BLaER1 (cell line): ENCODE data around the gene NPAS3.

Experiments
- H3K27ac ChIP-seq: shearing (Covaris generic); formaldehyde crosslinking; 2 replicates; pipeline ENCODE4 v1.8.1; 2022
- H3K27me3 ChIP-seq: shearing (Covaris generic); formaldehyde crosslinking; 2 replicates; pipeline ENCODE4 v1.8.1; 2022
- H3K36me3 ChIP-seq: shearing (Covaris generic); formaldehyde crosslinking; 2 replicates; pipeline ENCODE4 v1.8.1; 2022
- H3K4me1 ChIP-seq: shearing (Covaris generic); formaldehyde crosslinking; 2 replicates; pipeline ENCODE4 v1.8.1; 2022
- H3K4me2 ChIP-seq: shearing (Covaris generic); formaldehyde crosslinking; 2 replicates; pipeline ENCODE4 v1.8.1; 2022
- H3K4me3 ChIP-seq: shearing (Covaris generic); formaldehyde crosslinking; 2 replicates; pipeline ENCODE4 v1.8.1; 2022
- H3K9ac ChIP-seq: shearing (Covaris generic); formaldehyde crosslinking; 2 replicates; pipeline ENCODE4 v1.8.1; 2022
- H3K9me3 ChIP-seq: shearing (Covaris generic); formaldehyde crosslinking; 2 replicates; pipeline ENCODE4 v1.8.1; 2022
- H4K20me1 ChIP-seq: shearing (Covaris generic); formaldehyde crosslinking; 2 replicates; pipeline ENCODE4 v1.8.1; 2022
- Cebpa-rat ChIP-seq: shearing (Covaris generic); IDR thresholded peaks from 2 replicates; pipeline ENCODE4 v1.8.1; 2022

The NPAS3 gene

DNA sequence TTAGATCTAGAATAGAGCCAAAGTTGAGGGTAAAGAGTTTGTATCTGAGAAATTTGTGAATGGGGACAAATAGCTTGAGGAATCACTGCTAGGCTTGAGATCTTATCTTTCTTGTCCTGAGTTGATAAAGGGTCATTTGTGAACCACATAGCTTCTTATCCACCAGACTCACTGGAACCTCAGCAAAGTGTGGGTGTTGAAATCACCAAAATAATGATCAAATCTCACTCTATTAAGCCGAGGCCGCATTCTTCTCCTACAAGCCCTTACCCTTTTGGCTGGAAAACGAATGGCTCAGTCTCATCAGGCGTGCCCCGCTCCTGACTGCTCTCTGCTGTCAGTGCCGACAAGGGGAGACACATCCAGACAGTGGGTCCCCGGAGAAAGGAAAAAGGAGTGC is 771.6 kb downstream of the NPAS3 start:
- Histone ChIP-seq H4K20me1 (no peaks in the 10 kb centered on the region), H3K9ac (no peak overlapping the region), H3K9me3 (no peaks in the 10 kb centered on the region), H3K36me3 (no peaks in the 10 kb centered on the region), H3K4me3 (no peak overlapping the region), H3K4me1 (no peaks in the 10 kb centered on the region), H3K27ac (no peak overlapping the region), H3K27me3 (no peaks in the 10 kb centered on the region), H3K4me2 (no peak overlapping the region)
- TF ChIP-seq Cebpa-rat = no peak

DNA sequence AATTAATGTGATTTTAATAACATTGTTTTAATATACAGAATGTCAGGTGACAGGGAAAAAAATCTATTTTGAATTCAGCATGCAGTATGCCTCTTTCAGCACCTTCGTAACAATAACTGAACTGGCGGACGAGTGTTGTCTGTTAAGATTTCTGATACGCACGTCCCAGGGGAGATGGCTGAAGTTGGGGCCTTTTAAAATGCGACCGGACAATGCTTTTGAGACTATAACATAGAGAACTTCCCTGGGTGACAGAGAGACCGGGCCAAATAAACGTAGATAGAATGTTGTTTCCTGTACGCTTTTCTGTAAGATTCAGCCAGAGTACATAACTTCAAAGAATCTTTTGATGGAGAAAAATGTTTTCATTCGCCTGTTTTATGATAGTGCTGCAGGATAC is 772.5 kb downstream of the NPAS3 start:
- Histone ChIP-seq H3K4me3 (no peak overlapping the region), H3K9me3 (no peaks in the 10 kb centered on the region), H3K4me1 (no peaks in the 10 kb centered on the region), H3K27me3 (no peaks in the 10 kb centered on the region), H3K9ac (no peak overlapping the region), H4K20me1 (no peaks in the 10 kb centered on the region), H3K27ac (no peak overlapping the region), H3K4me2 (no peak overlapping the region), H3K36me3 (no peaks in the 10 kb centered on the region)
- TF ChIP-seq Cebpa-rat = no peak

DNA sequence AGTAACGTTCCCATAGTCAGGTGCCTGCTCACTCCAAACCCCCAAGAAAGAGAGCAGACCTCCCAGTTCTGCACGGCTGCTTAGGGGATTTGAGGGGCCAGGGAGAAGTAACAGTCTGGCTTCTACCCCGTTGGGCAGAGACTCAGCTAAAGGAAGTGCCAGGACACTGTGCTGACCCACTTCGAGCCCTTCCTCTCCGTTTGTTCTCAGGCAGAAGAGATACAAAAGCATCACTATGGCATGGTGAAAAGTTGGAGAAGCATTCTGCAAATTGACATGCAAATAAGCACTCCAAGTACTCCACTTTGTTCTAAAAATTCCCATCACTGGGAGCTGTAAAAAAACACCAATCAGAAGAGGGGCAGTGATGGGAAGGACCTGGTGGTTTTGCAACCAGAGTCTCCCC is 773.1 kb downstream of the NPAS3 start:
- Histone ChIP-seq H3K27ac (no peak overlapping the region), H3K4me3 (no peak overlapping the region), H3K36me3 (no peaks in the 10 kb centered on the region), H3K9ac (no peak overlapping the region), H3K4me2 (no peak overlapping the region), H3K27me3 (no peaks in the 10 kb centered on the region), H3K9me3 (no peaks in the 10 kb centered on the region), H3K4me1 (no peaks in the 10 kb centered on the region), H4K20me1 (no peaks in the 10 kb centered on the region)
- TF ChIP-seq Cebpa-rat = no peak

DNA sequence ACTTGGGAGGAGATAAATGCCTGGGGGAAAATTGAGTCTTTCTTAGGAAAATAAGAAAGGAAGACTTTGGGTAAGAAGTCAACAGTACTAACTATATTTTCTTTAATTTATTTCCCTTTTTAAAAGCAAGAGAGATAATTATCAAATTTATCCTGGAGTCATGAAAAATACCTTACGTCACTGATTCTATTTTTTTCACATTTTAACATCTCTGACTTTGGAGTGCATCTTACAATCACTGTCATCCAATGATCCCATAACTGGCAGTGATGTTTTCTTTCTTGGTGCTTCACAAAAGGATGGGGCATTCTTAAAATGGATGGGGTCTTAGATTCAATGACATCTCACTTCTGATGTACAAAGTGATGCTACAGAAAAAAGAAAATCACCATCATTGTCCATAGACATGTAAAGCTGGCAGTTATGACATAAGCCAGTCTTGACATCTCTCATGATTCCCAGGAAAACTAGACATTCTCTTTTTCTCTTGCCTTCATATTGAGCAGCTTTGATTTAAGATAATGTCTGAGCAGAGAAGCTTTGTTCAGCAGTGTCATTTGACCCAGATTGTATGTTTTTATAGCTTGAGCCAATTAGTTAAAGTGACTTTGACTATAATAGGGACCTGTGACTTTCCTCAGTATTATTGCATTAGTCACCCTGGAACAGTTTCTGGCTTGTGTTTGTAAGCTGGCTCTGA is 776.0 kb downstream of the NPAS3 start:
- Histone ChIP-seq H3K4me1 (no peaks in the 10 kb centered on the region), H3K4me2 (no peak overlapping the region), H3K4me3 (no peak overlapping the region), H3K27me3 (no peaks in the 10 kb centered on the region), H4K20me1 (no peaks in the 10 kb centered on the region), H3K36me3 (no peaks in the 10 kb centered on the region), H3K27ac (no peak overlapping the region), H3K9ac (no peak overlapping the region), H3K9me3 (no peaks in the 10 kb centered on the region)
- TF ChIP-seq Cebpa-rat = no peak

DNA sequence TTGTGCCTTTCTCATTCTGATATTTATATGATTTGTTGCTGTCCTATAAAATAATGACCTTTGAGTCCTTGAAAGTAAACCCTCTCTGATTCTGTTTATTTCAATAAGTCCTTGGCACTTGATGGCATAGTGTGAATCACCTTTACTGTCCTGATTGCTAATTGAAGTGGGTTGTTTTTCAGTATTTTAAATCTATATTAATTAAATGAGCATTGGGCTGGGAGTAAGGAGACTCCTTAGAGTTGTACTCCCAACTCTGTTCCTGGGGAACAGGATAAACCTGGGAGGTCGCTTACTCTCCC is 776.5 kb downstream of the NPAS3 start:
- no peaks in the 10 kb centered on the region for H4K20me1 ChIP-seq
- no peak overlapping the region for H3K4me3 ChIP-seq
- H3K27me3 ChIP-seq = no peaks in the 10 kb centered on the region
- H3K4me1 ChIP-seq = no peaks in the 10 kb centered on the region
- TF ChIP-seq Cebpa-rat = no peak
- H3K36me3 ChIP-seq = no peaks in the 10 kb centered on the region
- H3K27ac ChIP-seq = no peak overlapping the region
- H3K4me2 ChIP-seq = no peak overlapping the region
- H3K9me3 ChIP-seq = no peaks in the 10 kb centered on the region
- H3K9ac ChIP-seq = no peak overlapping the region

DNA sequence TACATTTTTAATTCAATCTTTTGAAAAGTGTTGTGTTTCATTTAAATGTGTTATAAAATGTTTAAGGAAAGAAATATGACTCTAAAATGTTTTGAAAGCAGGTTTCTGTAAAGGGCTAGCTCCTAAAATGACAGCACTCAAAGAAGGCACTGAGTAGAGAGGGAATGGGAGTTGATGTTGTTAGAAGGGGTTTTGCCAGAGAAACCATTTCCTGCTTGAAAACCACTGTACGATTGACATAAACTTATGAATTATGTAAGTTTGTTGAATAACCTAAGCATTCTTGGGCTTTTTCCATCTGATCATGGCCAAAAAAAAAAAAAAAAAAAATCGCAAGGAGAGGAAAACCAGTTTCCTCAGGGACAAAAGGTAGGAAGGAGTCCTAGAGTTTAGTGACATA is 778.2 kb downstream of the NPAS3 start:
- Histone ChIP-seq H3K27me3 (no peaks in the 10 kb centered on the region), H3K36me3 (no peaks in the 10 kb centered on the region)
- no peak for TF ChIP-seq Cebpa-rat

DNA sequence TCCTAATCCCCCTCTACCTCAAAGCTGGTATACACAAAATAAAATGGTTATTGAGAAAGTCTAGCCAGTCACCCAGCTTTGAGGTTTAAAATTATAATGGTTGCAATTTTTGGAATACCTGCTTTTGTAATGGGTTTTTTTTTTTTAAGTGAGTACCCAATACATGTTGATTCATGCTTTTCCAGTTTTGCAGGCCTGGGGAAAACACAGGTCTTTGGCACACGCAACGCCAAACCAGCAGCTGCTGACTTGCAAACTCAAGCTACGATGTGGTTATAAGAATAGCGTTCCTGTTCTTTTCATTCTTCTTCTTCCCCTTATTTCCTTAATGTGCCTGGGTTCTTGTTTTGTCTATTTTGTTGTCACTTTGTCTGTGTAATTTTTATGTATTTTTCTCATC is 779.2 kb downstream of the NPAS3 start:
- Histone ChIP-seq H3K9me3 (no peaks in the 10 kb centered on the region), H3K9ac (no peak overlapping the region), H4K20me1 (no peaks in the 10 kb centered on the region), H3K27ac (no peak overlapping the region), H3K36me3 (no peaks in the 10 kb centered on the region), H3K4me2 (no peak overlapping the region), H3K4me1 (no peaks in the 10 kb centered on the region), H3K4me3 (no peak overlapping the region), H3K27me3 (no peaks in the 10 kb centered on the region)
- no peak for TF ChIP-seq Cebpa-rat

More for the DNA sequence above, 778.2 kb downstream of the NPAS3 start:
- no peak overlapping the region for H3K9ac ChIP-seq
- no peak overlapping the region for H3K4me3 ChIP-seq
- H3K4me2 ChIP-seq = no peak overlapping the region
- H3K9me3 ChIP-seq = no peaks in the 10 kb centered on the region
- H3K27ac ChIP-seq = no peak overlapping the region
- no peaks in the 10 kb centered on the region for H4K20me1 ChIP-seq
- no peaks in the 10 kb centered on the region for H3K4me1 ChIP-seq

DNA sequence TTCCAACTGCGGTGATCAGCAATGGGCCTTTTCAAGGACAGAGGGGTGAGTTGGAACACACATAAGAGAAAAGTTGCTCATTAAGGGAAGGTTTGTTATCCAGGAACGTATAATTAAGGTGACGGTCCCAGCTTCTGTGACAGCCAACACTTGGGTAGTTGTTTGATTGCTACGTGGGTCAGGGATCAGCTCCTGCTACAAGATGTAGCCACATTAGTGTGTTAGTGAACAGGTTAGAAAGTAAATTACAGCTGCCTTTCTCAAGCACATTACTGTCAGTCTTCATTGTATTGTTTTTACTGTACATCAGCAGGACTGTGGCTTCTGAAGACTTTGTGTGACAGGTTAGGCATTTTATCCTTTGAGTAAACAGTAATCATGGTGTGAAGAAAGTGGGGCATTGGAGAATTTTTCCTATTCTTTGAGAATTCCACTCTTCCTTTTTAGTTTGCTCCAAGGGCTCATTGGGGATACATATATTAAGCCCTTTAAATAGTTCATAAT is 781.7 kb downstream of the NPAS3 start:
- TF ChIP-seq Cebpa-rat = no peak
- H3K27me3 ChIP-seq = no peaks in the 10 kb centered on the region

DNA sequence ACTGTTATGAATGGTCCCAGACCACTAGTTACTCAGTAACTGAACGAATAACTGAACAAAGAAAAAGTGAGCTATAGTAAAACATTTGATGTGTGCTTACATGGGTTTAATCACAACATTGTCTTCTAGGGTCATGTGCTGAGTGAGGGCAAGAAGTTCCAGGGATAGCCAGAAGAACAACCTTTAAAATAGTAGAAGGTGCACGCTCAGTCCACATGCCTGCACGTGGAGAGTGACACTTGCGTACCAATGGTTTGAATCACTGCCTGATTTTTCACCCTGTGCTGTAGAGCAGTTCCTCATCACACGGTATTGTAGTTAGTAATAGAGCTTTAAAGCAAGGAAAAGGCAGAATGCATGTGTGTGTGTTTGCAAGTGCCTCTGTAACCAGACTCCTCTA is 788.0 kb downstream of the NPAS3 start:
- no peak overlapping the region for H3K4me2 ChIP-seq
- H3K27me3 ChIP-seq = no peaks in the 10 kb centered on the region
- no peaks in the 10 kb centered on the region for H3K9me3 ChIP-seq
- H4K20me1 ChIP-seq = no peaks in the 10 kb centered on the region
- no peaks in the 10 kb centered on the region for H3K4me1 ChIP-seq
- H3K27ac ChIP-seq = no peak overlapping the region
- no peaks in the 10 kb centered on the region for H3K36me3 ChIP-seq
- no peak for TF ChIP-seq Cebpa-rat
- no peak overlapping the region for H3K9ac ChIP-seq
- H3K4me3 ChIP-seq = no peak overlapping the region

More for the DNA sequence above, 781.7 kb downstream of the NPAS3 start:
- Histone ChIP-seq H4K20me1 (no peaks in the 10 kb centered on the region), H3K4me2 (no peak overlapping the region), H3K36me3 (no peaks in the 10 kb centered on the region), H3K4me3 (no peak overlapping the region), H3K9ac (no peak overlapping the region), H3K27ac (no peak overlapping the region), H3K9me3 (no peaks in the 10 kb centered on the region), H3K4me1 (no peaks in the 10 kb centered on the region)

DNA sequence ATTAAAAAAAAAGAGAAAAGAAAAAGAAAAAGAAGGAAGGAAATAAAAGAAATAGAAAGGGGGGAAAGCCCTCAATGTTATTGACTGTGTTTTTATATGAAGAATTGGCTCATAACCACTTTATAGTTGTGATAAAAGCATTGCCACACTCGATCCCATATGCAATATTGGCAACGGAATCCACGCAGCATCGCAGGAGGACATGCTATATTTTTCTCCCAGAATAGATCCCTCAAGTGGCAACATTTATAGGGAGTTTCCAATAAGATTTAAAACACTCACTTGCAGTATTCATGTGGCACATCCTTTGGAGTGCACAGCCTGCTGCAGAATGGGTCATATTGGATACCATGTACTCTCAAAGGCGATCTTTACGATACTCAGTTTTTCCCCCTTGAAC is 788.9 kb downstream of the NPAS3 start:
- Histone ChIP-seq H3K9me3 (no peaks in the 10 kb centered on the region), H3K4me3 (no peak overlapping the region), H3K27ac (no peak overlapping the region), H3K4me1 (no peaks in the 10 kb centered on the region), H3K9ac (no peak overlapping the region), H3K4me2 (no peak overlapping the region), H3K27me3 (no peaks in the 10 kb centered on the region), H4K20me1 (no peaks in the 10 kb centered on the region), H3K36me3 (no peaks in the 10 kb centered on the region)
- no peak for TF ChIP-seq Cebpa-rat

DNA sequence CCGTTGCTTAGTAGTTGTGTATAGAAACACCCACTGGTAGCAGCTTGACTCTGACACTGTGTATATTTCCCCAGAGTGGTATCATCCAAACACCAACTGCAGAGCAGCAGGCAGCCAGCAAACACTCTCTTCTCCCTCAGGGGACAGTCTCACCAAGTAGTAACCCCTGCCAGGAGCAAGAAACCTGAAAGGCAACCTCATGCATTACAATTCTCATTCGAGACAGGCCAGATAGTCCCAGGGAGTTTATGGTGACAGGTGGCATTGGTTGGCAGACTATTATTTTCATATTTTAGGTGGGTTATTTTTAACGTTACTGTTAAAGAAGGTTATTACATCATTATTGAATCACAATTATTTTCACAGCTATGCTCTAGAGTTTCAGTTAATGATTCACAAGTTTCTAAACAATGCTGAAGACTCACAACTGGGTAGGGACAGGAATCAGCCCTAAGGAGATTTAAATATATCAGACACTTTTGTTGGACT is 789.4 kb downstream of the NPAS3 start:
- Histone ChIP-seq H3K4me1 (no peaks in the 10 kb centered on the region), H4K20me1 (no peaks in the 10 kb centered on the region), H3K36me3 (no peaks in the 10 kb centered on the region), H3K9ac (no peak overlapping the region), H3K27me3 (no peaks in the 10 kb centered on the region), H3K9me3 (no peaks in the 10 kb centered on the region), H3K4me3 (no peak overlapping the region), H3K27ac (no peak overlapping the region), H3K4me2 (no peak overlapping the region)
- no peak for TF ChIP-seq Cebpa-rat
